ENCODE results near the gene SLC8A3. TPM values are rescaled to one million over a fixed set of nuclear protein-coding genes. Genes with fewer than 3 reads are reported as not detected.

Gene SLC8A3
- total RNA-seq, 2 donors from 2014 or later = under 0.01 to 0.66 TPM

- ATAC-seq (no peak), DNase-seq (peak in 2 of 4 donors; percentile 27 to 43)
- 41 to 56% methylated on average over 3 of the region's 3 CpGs for WGBS, 2 donors
- Histone ChIP-seq H3K27ac (no peak overlapping the region), H3K4me1 (peaks cover 9% of the 10 kb centered on the region), H3K4me3 (no peak overlapping the region), H3K36me3 (replicated peaks in 1 of 2; ENCODE audit: insufficient read depth in 1 of 2, low read depth in 2 of 2) (no peaks in the 10 kb centered on the region), H3K9me3 (no peaks in the 10 kb centered on the region), H3K27me3 (no peaks in the 10 kb centered on the region)
- TF ChIP-seq POLR2A (IDR thresholded peaks at IDR 0.05) (no peak), CTCF (IDR thresholded peaks at IDR 0.05) (no peak)
- intact Hi-C loops (cut with DNase I) = no loop called here
Measured at GRCh38 chr14:70052990-70053389, 135.8 kb downstream of the SLC8A3 start.

- intact Hi-C loops (cut with DNase I) = no loop called here
- H3K27ac ChIP-seq = no peak overlapping the region
- no peaks in the 10 kb centered on the region for H3K27me3 ChIP-seq
- WGBS, 2 donors = 86 to 92% methylated on average over 3 to 4 of the region's 4 CpGs
- H3K4me3 ChIP-seq = no peak overlapping the region
- no peaks in the 10 kb centered on the region for H3K9me3 ChIP-seq
- H3K36me3 ChIP-seq (replicated peaks in 1 of 2; ENCODE audit: insufficient read depth in 1 of 2, low read depth in 2 of 2) = no peaks in the 10 kb centered on the region
- peaks cover 24% of the 10 kb centered on the region for H3K4me1 ChIP-seq
- no peak for TF ChIP-seq CTCF (IDR thresholded peaks at IDR 0.05)
- ATAC-seq (no peak), DNase-seq (no peak)
Measured at GRCh38 chr14:70050136-70050535, 138.6 kb downstream of the SLC8A3 start.

GRCh38 chr14:70049605-70050004, 139.1 kb downstream of the SLC8A3 start:
- peaks cover 24% of the 10 kb centered on the region for H3K4me1 ChIP-seq
- H3K27ac ChIP-seq = no peak overlapping the region
- no peaks in the 10 kb centered on the region for H3K36me3 ChIP-seq (replicated peaks in 1 of 2; ENCODE audit: insufficient read depth in 1 of 2, low read depth in 2 of 2)
- 58 to 81% methylated on average over 3 of the region's 3 CpGs for WGBS, 2 donors
- DNase-seq = no peak
- no peak for TF ChIP-seq CTCF (IDR thresholded peaks at IDR 0.05)
- TF ChIP-seq POLR2A (IDR thresholded peaks at IDR 0.05) = no peak
- no peaks in the 10 kb centered on the region for H3K27me3 ChIP-seq
- ATAC-seq = no peak
- H3K4me3 ChIP-seq = no peak overlapping the region
- no peaks in the 10 kb centered on the region for H3K9me3 ChIP-seq
- intact Hi-C loops (cut with DNase I) = no loop called here

- no peaks in the 10 kb centered on the region for H3K27me3 ChIP-seq
Measured at GRCh38 chr14:70048313-70048654, 140.5 kb downstream of the SLC8A3 start.

More at GRCh38 chr14:70048313-70048654, 140.5 kb downstream of the SLC8A3 start:
- ATAC-seq = no peak
- no peak for DNase-seq
- no peaks in the 10 kb centered on the region for H3K9me3 ChIP-seq
- WGBS, 2 donors = 12 to 16% methylated on average over 1 of the region's 1 CpG
- intact Hi-C loops (cut with DNase I) = no loop called here
- TF ChIP-seq CTCF (IDR thresholded peaks at IDR 0.05) (no peak), POLR2A (IDR thresholded peaks at IDR 0.05) (no peak)
- H3K36me3 ChIP-seq (replicated peaks in 1 of 2; ENCODE audit: insufficient read depth in 1 of 2, low read depth in 2 of 2) = no peaks in the 10 kb centered on the region
- H3K27ac ChIP-seq = no peak overlapping the region
- H3K4me3 ChIP-seq = no peak overlapping the region
- peaks cover 24% of the 10 kb centered on the region for H3K4me1 ChIP-seq
